OCI-LY1 (cell line): Measurements from ENCODE around the gene ZMYM4.

Experiments
- H2AFZ ChIP-seq: fragments of 200-600 bp; sonication (generic), shearing (Covaris generic); 2 replicates; pipeline ENCODE4 v1.6.0; 2014; ENCODE audit warnings: antibody characterized with exemption, mild to moderate bottlenecking, low read length
- H3F3A ChIP-seq: fragments of 200-600 bp; sonication (generic), shearing (Covaris generic); 2 replicates; pipeline ENCODE4 v1.6.0; 2014; ENCODE audit warnings: mild to moderate bottlenecking, antibody characterized with exemption, low read length, moderate library complexity; ENCODE audit not compliant: insufficient read depth
- H3K27ac ChIP-seq: fragments of 200-600 bp; sonication (generic); 2 replicates; pipeline ENCODE4 v1.5.1; 2014; ENCODE audit warnings: low read length, mixed run types, mild to moderate bottlenecking, low read depth; ENCODE audit not compliant: poor library complexity, severe bottlenecking
- H3K27me3 ChIP-seq: fragments of 200-600 bp; sonication (generic); 2 replicates; pipeline ENCODE4 v1.6.0; 2014; ENCODE audit warnings: antibody characterized with exemption, mild to moderate bottlenecking, low read length, moderate library complexity; ENCODE audit not compliant: insufficient read depth
- H3K36me3 ChIP-seq: fragments of 200-600 bp; sonication (generic); 2 replicates; pipeline ENCODE4 v1.6.1; 2014; ENCODE audit warnings: mild to moderate bottlenecking, antibody characterized with exemption, low read length, moderate library complexity, mixed read lengths; ENCODE audit not compliant: insufficient read depth
- H3K4me1 ChIP-seq: fragments of 200-600 bp; sonication (generic); 2 replicates; pipeline ENCODE4 v1.5.1; 2014; ENCODE audit warnings: mild to moderate bottlenecking, low read length, moderate library complexity; ENCODE audit not compliant: insufficient read depth, severe bottlenecking
- H3K4me2 ChIP-seq: fragments of 200-600 bp; sonication (generic), shearing (Covaris generic); 2 replicates; pipeline ENCODE4 v1.6.1; 2014; ENCODE audit warnings: low read length
- H3K4me3 ChIP-seq: fragments of 200-600 bp; sonication (generic); 2 replicates; pipeline ENCODE4 v1.5.1; 2014; ENCODE audit warnings: low read length, low read depth, mild to moderate bottlenecking, mixed read lengths; ENCODE audit not compliant: poor library complexity, severe bottlenecking
- H3K79me2 ChIP-seq: fragments of 200-600 bp; shearing (Covaris generic); 2 replicates; pipeline ENCODE4 v1.6.1; 2016; ENCODE audit warnings: mixed run types, low read length, mixed read lengths; ENCODE audit not compliant: insufficient read depth
- H3K9ac ChIP-seq: fragments of 200-600 bp; sonication (generic), shearing (Covaris generic); 2 replicates; pipeline ENCODE4 v1.6.1; 2014; ENCODE audit warnings: mild to moderate bottlenecking, low read length, mixed read lengths
- H3K9me2 ChIP-seq: fragments of 200-600 bp; sonication (generic), shearing (Covaris generic); 2 replicates; pipeline ENCODE4 v1.6.1; 2014; ENCODE audit warnings: low read depth, mild to moderate bottlenecking, low read length, mixed read lengths
- H3K9me3 ChIP-seq: fragments of 200-600 bp; shearing (Covaris generic); 2 replicates; pipeline ENCODE4 v1.6.1; 2014; ENCODE audit warnings: low read length, mixed read lengths
- H4K20me1 ChIP-seq: fragments of 200-600 bp; sonication (generic), shearing (Covaris generic); 2 replicates; pipeline ENCODE4 v1.6.0; 2016; ENCODE audit warnings: mild to moderate bottlenecking, low read length; ENCODE audit not compliant: insufficient read depth
- CTCF ChIP-seq: fragments of 200-600 bp; sonication (generic), shearing (Covaris generic); IDR thresholded peaks from 2 replicates; pipeline ENCODE4 v1.5.1; 2017; ENCODE audit warnings: mild to moderate bottlenecking, antibody characterized with exemption, low read length, moderate library complexity, mixed read lengths
- EZH2 ChIP-seq: fragments of 200-600 bp; sonication (generic), shearing (Covaris generic); IDR thresholded peaks from 2 replicates; pipeline ENCODE4 v1.8.0; 2017; ENCODE audit warnings: borderline replicate concordance, mixed run types, mild to moderate bottlenecking, antibody characterized with exemption, low read length, moderate library complexity, mixed read lengths

The ZMYM4 gene

GRCh38 chr1:35369922-35370671 is 101.6 kb downstream of the ZMYM4 start:
- no peak overlapping the region for H3K4me3 ChIP-seq
- H4K20me1 ChIP-seq: no peaks in the 10 kb centered on the region
- H3K27ac ChIP-seq: no peak overlapping the region
- H3K9ac ChIP-seq: no peak overlapping the region
- H3K36me3 ChIP-seq: peaks cover 15% of the 10 kb centered on the region
- no peak overlapping the region for H3K4me2 ChIP-seq
- H2AFZ ChIP-seq: no peak overlapping the region
- no peaks in the 10 kb centered on the region for H3F3A ChIP-seq
- no peaks in the 10 kb centered on the region for H3K79me2 ChIP-seq
- H3K9me2 ChIP-seq: no peaks in the 10 kb centered on the region
- H3K27me3 ChIP-seq: no peaks in the 10 kb centered on the region
- no peaks in the 10 kb centered on the region for H3K4me1 ChIP-seq
- TF ChIP-seq EZH2: no peak
- TF ChIP-seq CTCF: no peak
- no peaks in the 10 kb centered on the region for H3K9me3 ChIP-seq

DNA sequence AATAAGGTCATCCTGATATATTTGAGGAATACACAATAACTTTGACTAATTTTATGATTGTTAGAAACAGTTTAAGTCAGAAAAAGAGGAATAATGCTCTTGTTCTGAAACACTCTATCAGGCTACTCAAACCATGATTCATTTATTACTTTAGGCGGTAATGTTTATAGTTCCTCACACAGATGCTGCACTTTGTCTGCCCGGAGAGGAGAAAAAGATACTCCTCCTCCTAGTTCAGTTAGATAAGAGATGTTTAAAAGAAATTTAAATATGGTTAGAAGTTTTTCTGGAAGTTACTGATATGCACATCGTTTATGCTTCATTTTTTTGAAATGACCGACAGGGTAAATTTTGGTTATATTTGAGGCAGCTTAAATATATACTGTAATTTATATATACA is 103.0 kb downstream of the ZMYM4 start:
- no peaks in the 10 kb centered on the region for H3F3A ChIP-seq
- no peaks in the 10 kb centered on the region for H4K20me1 ChIP-seq
- H3K9ac ChIP-seq: no peak overlapping the region
- no peaks in the 10 kb centered on the region for H3K9me2 ChIP-seq
- H3K9me3 ChIP-seq: no peaks in the 10 kb centered on the region
- no peak overlapping the region for H3K27ac ChIP-seq
- H3K4me3 ChIP-seq: no peak overlapping the region
- no peaks in the 10 kb centered on the region for H3K79me2 ChIP-seq
- no peaks in the 10 kb centered on the region for H3K27me3 ChIP-seq
- H3K4me2 ChIP-seq: no peak overlapping the region
- no peak for TF ChIP-seq EZH2
- no peak for TF ChIP-seq CTCF
- H2AFZ ChIP-seq: no peak overlapping the region
- H3K4me1 ChIP-seq: no peaks in the 10 kb centered on the region
- peaks cover 14% of the 10 kb centered on the region for H3K36me3 ChIP-seq

- Histone ChIP-seq H3K36me3 (peaks cover 13% of the 10 kb centered on the region; the same call in 1 of the 2 replicates), H3K4me2 (no peak overlapping the region), H3K9me3 (no peaks in the 10 kb centered on the region), H3K27me3 (no peaks in the 10 kb centered on the region), H3K9me2 (no peaks in the 10 kb centered on the region), H3K4me3 (no peak overlapping the region), H3K27ac (no peak overlapping the region), H3F3A (no peaks in the 10 kb centered on the region), H2AFZ (no peak overlapping the region), H3K4me1 (no peaks in the 10 kb centered on the region), H4K20me1 (no peaks in the 10 kb centered on the region), H3K9ac (no peak overlapping the region), H3K79me2 (no peaks in the 10 kb centered on the region)
- TF ChIP-seq EZH2 (no peak), CTCF (no peak)
Observed at GRCh38 chr1:35377555-35377954, 109.0 kb downstream of the ZMYM4 start.
